Retinal pigment epithelial cell (primary cell): ENCODE results near the gene CIAO3.

Experiments used
- DNase-seq: peaks from one replicate; pipeline ENCODE4 v3.0.0-alpha.2; 2010; ENCODE audit warnings: low read depth
- H3K4me3 ChIP-seq: 2 replicates; pipeline ENCODE4 v1.5.1; 2011; ENCODE audit warnings: mild to moderate bottlenecking, low read length, control low read depth, moderate library complexity
- TF ChIP-seq, protein P1 (sequence below): conservative IDR thresholded peaks from 2 replicates; pipeline ENCODE4 v1.5.1; 2011; ENCODE audit warnings: low read depth, low read length, control low read depth, inconsistent platforms

CIAO3 gene

DNA sequence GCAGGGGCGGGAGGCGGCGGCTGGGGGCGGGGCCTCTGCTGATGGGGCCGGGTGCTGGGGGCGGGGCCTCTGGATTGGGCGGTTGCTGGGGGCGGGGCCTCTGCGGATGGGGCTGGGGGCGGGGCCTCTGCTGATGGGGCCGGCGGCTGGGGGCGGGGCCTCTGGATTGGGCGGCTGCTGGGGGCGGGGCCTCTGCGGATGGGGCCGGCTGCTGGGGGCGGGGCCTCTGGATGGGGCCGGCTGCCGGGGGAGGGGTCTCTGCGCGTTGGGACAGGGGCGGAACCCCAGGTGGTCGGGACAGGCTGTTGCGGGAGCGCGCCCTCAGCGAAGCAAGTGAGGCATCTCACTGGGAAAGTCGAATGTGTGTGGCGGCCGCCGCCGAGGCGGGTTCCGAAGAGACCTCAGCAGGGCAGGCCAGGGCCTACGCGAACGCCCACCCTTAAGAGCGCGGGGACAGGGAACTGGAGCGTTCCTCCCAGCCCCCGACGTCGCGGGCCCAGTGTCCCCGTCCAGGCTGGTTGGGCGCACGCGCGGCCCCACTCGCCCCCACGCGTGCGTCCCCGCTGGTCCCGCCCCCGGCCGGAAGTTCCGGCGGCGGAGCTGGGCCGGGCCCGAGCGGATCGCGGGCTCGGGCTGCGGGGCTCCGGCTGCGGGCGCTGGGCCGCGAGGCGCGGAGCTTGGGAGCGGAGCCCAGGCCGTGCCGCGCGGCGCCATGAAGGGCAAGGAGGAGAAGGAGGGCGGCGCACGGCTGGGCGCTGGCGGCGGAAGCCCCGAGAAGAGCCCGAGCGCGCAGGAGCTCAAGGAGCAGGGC, 60.8 kb downstream of the CIAO3 start, which contains the start of gene STUB1:
Gene STUB1, plus strand, starts transcription at position 597 of the 811 bp plus-strand sequence. Its CDS starts 116 bp downstream, at position 713.
- peak; percentile 27 for DNase-seq
- H3K4me3 ChIP-seq = peak within 1 kb of the TSS; percentile 73
- TF ChIP-seq, protein P1, sequence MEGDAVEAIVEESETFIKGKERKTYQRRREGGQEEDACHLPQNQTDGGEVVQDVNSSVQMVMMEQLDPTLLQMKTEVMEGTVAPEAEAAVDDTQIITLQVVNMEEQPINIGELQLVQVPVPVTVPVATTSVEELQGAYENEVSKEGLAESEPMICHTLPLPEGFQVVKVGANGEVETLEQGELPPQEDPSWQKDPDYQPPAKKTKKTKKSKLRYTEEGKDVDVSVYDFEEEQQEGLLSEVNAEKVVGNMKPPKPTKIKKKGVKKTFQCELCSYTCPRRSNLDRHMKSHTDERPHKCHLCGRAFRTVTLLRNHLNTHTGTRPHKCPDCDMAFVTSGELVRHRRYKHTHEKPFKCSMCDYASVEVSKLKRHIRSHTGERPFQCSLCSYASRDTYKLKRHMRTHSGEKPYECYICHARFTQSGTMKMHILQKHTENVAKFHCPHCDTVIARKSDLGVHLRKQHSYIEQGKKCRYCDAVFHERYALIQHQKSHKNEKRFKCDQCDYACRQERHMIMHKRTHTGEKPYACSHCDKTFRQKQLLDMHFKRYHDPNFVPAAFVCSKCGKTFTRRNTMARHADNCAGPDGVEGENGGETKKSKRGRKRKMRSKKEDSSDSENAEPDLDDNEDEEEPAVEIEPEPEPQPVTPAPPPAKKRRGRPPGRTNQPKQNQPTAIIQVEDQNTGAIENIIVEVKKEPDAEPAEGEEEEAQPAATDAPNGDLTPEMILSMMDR = no peak
